K562 (cell line): ENCODE results near the gene FBXL4. TPM values are rescaled to one million over a fixed set of nuclear protein-coding genes. Genes with fewer than 3 reads are reported as not detected.

Experiments
- ATAC-seq: fragments of 200-7000 bp; cut with Tn5 transposase; 3 replicates; pipeline ENCODE4 v1.9.1; 2020; ENCODE audit warnings: moderate library complexity
- BruUV-seq: library from RNA; stranded (reverse); fragments of 400-500 nt; replicated peaks from 2 replicates; lab custom pipeline; 2021; lab: Mats Ljungman, UMichigan
- CTCF ChIA-PET: fragments of 300-600 bp; formaldehyde crosslinking; extraction: SDS; loops from one replicate; lab custom pipeline; 2021; ENCODE audit warnings: low intra/inter-chr PET ratio; lab: Yijun Ruan, JAX
- POLR2A ChIA-PET: fragments of 300-600, 350-650 bp; sonication (Branson Sonifier 250); formaldehyde crosslinking; extraction: SDS; loops from one replicate; lab custom pipeline; 2021; ENCODE audit warnings: antibody characterized with exemption, inconsistent platforms; lab: Yijun Ruan, JAX
- DNase-seq, 4 experiments: peaks; one replicate each; pipeline versions ENCODE4 v3.0.0 to v3.0.0-alpha.2; 2011 to 2018; ENCODE audit warnings: low spot score in 3 of 4, mixed read lengths in 3 of 4; ENCODE audit errors: extremely low read depth in 1 of 4
- FAIRE-seq: peaks from 2 replicates; lab custom pipeline; 2011; peaks lifted over from hg19 to GRCh38; lab: Jason Lieb, UNC
- H2AFZ ChIP-seq: 2 replicates; pipeline ENCODE4 v1.6.0; 2011; ENCODE audit warnings: low read depth, low read length, control low read depth, inconsistent platforms
- H3K27ac ChIP-seq: fragments of 200-600 bp; 3 replicates; pipeline ENCODE4 v1.8.0; 2011; ENCODE audit warnings: low read depth, mild to moderate bottlenecking, control low read depth, inconsistent platforms, low read length, moderate library complexity, mixed read lengths; ENCODE audit errors: extremely low read depth
- H3K27me3 ChIP-seq, 2 experiments: fragments of 300-600 bp in 1 of 2; 2 replicates in 1 of 2; 3 replicates in 1 of 2; pipeline versions ENCODE4 v1.6.0 to v1.8.0; 2011; ENCODE audit warnings: inconsistent platforms in 2 of 2, low read length in 2 of 2, mild to moderate bottlenecking in 1 of 2, mixed read lengths in 1 of 2, moderate library complexity in 1 of 2; ENCODE audit not compliant: control insufficient read depth in 2 of 2, insufficient read depth in 2 of 2
- H3K36me3 ChIP-seq: fragments of 300-600 bp; 3 replicates; pipeline ENCODE4 v1.8.0; 2011; ENCODE audit warnings: mild to moderate bottlenecking, low read length, inconsistent platforms; ENCODE audit not compliant: control insufficient read depth, insufficient read depth
- H3K4me1 ChIP-seq, 2 experiments: fragments of 200-600 bp in 1 of 2; replicated peaks in 1 of 2; 2 replicates in 1 of 2; 3 replicates in 1 of 2; pipeline versions ENCODE4 v1.5.1 to v1.8.0; 2011; ENCODE audit warnings: inconsistent platforms in 2 of 2, low read length in 2 of 2, mild to moderate bottlenecking in 1 of 2, mixed read lengths in 1 of 2, moderate library complexity in 1 of 2; ENCODE audit not compliant: control insufficient read depth in 2 of 2, insufficient read depth in 2 of 2
- H3K4me2 ChIP-seq: 2 replicates; pipeline ENCODE4 v1.6.1; 2011; ENCODE audit warnings: low read length, control low read depth, inconsistent platforms, mixed read lengths; ENCODE audit not compliant: insufficient read depth
- H3K4me3 ChIP-seq: fragments of 200-600 bp; sonication (generic), shearing (Covaris generic); 2 replicates; pipeline ENCODE4 v1.5.1; 2016; ENCODE audit warnings: control low read depth, inconsistent platforms
- H3K79me2 ChIP-seq: fragments of 200-600 bp; 3 replicates; pipeline ENCODE4 v1.8.0; 2011; ENCODE audit warnings: low read length, inconsistent platforms; ENCODE audit not compliant: control insufficient read depth, insufficient read depth
- H3K9ac ChIP-seq, 2 experiments: 2 replicates each; pipeline versions ENCODE4 v1.6.0 to v1.6.1; 2011; ENCODE audit warnings: low read depth in 2 of 2, low read length in 2 of 2, control low read depth in 1 of 2, inconsistent platforms in 1 of 2, mild to moderate bottlenecking in 1 of 2, mixed read lengths in 1 of 2; ENCODE audit not compliant: insufficient read depth in 1 of 2
- H3K9me1 ChIP-seq: one replicate; pipeline ENCODE4 v1.6.0; 2011; ENCODE audit warnings: inconsistent platforms, mild to moderate bottlenecking, low read length, moderate library complexity; ENCODE audit not compliant: control insufficient read depth, insufficient read depth
- H3K9me3 ChIP-seq: replicated peaks from 2 replicates; pipeline ENCODE4 v1.5.1; 2011; ENCODE audit warnings: low read depth, low read length, inconsistent platforms; ENCODE audit not compliant: control insufficient read depth, insufficient read depth
- H4K20me1 ChIP-seq: replicated peaks from 2 replicates; pipeline ENCODE4 v1.6.1; 2011; ENCODE audit warnings: low read length, inconsistent platforms, mixed read lengths; ENCODE audit not compliant: control insufficient read depth, insufficient read depth
- HDAC1 ChIP-seq, 2 experiments: fragments of 450-650 bp; IDR thresholded peaks; 2 replicates each; pipeline ENCODE4 v1.6.1; 2016 to 2017; ENCODE audit warnings: inconsistent platforms in 1 of 2, mild to moderate bottlenecking in 1 of 2, moderate library complexity in 1 of 2
- KAT2B ChIP-seq: IDR thresholded peaks from one replicate; pipeline ENCODE4 v1.6.1; 2012; ENCODE audit warnings: low read depth, mild to moderate bottlenecking, control low read depth, inconsistent platforms, low read length, moderate library complexity
- NFIX ChIP-seq: fragments of 250-450 bp; sonication (Bioruptor Pico); IDR thresholded peaks from 2 replicates; pipeline ENCODE4 v1.4.0; 2020; ENCODE audit warnings: low read depth, mild to moderate bottlenecking, moderate library complexity
- STAT5A ChIP-seq: IDR thresholded peaks from 2 replicates; pipeline ENCODE4 v1.6.1; 2012; ENCODE audit warnings: low read length, inconsistent platforms, borderline replicate concordance
- ZNF282 ChIP-seq: sonication (generic); formaldehyde crosslinking; IDR thresholded peaks from 2 replicates; pipeline ENCODE4 v1.8.1; 2023; ENCODE audit warnings: missing genetic modification reagents
- ZNF407 ChIP-seq: fragments of 450-650 bp; IDR thresholded peaks from 2 replicates; pipeline ENCODE4 v1.6.1; 2016; ENCODE audit warnings: low read depth
- WGBS: fragments of 100-300 bp; shearing (Covaris generic); methylation state at CpG from one replicate; pipeline ENCODE4 v1.1.6; 2016; ENCODE audit warnings: low coverage, mixed read lengths; ENCODE audit not compliant: insufficient coverage; ENCODE audit errors: missing lambda C conversion rate; 5-methylcytosine and 5-hydroxymethylcytosine counted together
- in situ Hi-C: fragments of 300-500 bp; cut with MboI; formaldehyde crosslinking; loops from 4 replicates; pipeline ENCODE4 v1.15.0; 2018; ENCODE audit warnings: inconsistent platforms, mixed read lengths
- intact Hi-C: fragments of 100-400 bp; cut with micrococcal nuclease; formaldehyde crosslinking; loops from 2 replicates; pipeline ENCODE4 v1.14.2; 2022
- polyA plus RNA-seq, 8 experiments: library from polyadenylated mRNA; depleted of rRNA in 4 of 8; stranded (reverse) in 5 of 8; unstranded in 3 of 8; fragments of >200 nt; fragmentation: Nextera tagmentation in 2 of 8; fragmentation: Illumina TruSeq in 1 of 8; extraction: Ambion mirVana in 2 of 8; extraction: Trizol in 1 of 8; gene quantifications; 2 replicates each; pipeline versions ENCODE4 v1.2.1 to v1.2.3, GENCODE V29; 2011 to 2014; ENCODE audit warnings: inconsistent platforms in 1 of 8, missing spikeins in 1 of 8
- total RNA-seq, 7 experiments: library from RNA; depleted of rRNA in 6 of 7; stranded (reverse); fragments of >200 nt in 6 of 7; fragmentation: Illumina TruSeq in 2 of 7; extraction: Trizol in 2 of 7; gene quantifications; 2 replicates each; pipeline versions ENCODE4 v1.2.1 to v1.2.3, GENCODE V29; 2011 to 2021; ENCODE audit warnings: low replicate concordance in 1 of 7

FBXL4 gene
- total and polyA plus RNA-seq, 9 of the 15 experiments (the other 6 are each of a cell fraction or from before 2014, with no cell fraction given): 4.2 to 23.1 (median 7.7) TPM

GRCh38 chr6:98900706-98901105, 47.0 kb downstream of the FBXL4 start (continued):
- no peak for TF ChIP-seq HDAC1 (IDR thresholded peaks at IDR 0.05)

GRCh38 chr6:98894810-98895209, 52.9 kb downstream of the FBXL4 start:
- in situ Hi-C loops: no loop called here
- Histone ChIP-seq H3K27ac (no peak overlapping the region), H3K9ac (no peak overlapping the region), H2AFZ (no peak overlapping the region), H3K79me2 (no peaks in the 10 kb centered on the region), H3K9me3 (no peaks in the 10 kb centered on the region), H3K4me2 (no peak overlapping the region), H3K9me1 (no peaks in the 10 kb centered on the region), H3K36me3 (peaks cover 41% of the 10 kb centered on the region), H4K20me1 (no peaks in the 10 kb centered on the region), H3K27me3 (no peaks in the 10 kb centered on the region), H3K4me1 (no peaks in the 10 kb centered on the region), H3K4me3 (no peak overlapping the region)
- DNase-seq (no peak), ATAC-seq (no peak), FAIRE-seq (no peak)
- intact Hi-C loops: no loop called here
- no peak for TF ChIP-seq KAT2B
- TF ChIP-seq STAT5A: no peak
- TF ChIP-seq ZNF282 (CRISPR knock-in tag): no peak
- no peak for TF ChIP-seq NFIX
- no peak for TF ChIP-seq ZNF407
- WGBS: 20% methylated on average over 1 of the region's 1 CpG
- ChIA-PET POLR2A (no interaction called here), CTCF (no interaction called here)
- no TSS peak for BruUV-seq
